Mesothelial cell of epicardium (in vitro differentiated cells): ENCODE data around the gene SNX32. TPM values are rescaled to one million over a fixed set of nuclear protein-coding genes. Genes with fewer than 3 reads are reported as not detected.

Source experiments
- DNase-seq, 2 experiments: peaks; one replicate each; pipeline ENCODE4 v3.0.0; 2021; ENCODE audit warnings: low spot score in 2 of 2; ENCODE audit not compliant: unreplicated experiment in 2 of 2
- H3K27ac Mint-ChIP-seq: 2 replicates; pipeline ENCODE4 v1.8.0; 2021; ENCODE audit warnings: mixed read lengths
- H3K27me3 Mint-ChIP-seq: 2 replicates; pipeline ENCODE4 v1.8.0; 2021; ENCODE audit warnings: low read depth, mixed read lengths
- H3K36me3 Mint-ChIP-seq: 2 replicates; pipeline ENCODE4 v1.8.0; 2021; ENCODE audit warnings: mixed read lengths
- H3K4me1 Mint-ChIP-seq: 2 replicates; pipeline ENCODE4 v1.8.0; 2021; ENCODE audit warnings: mixed read lengths
- H3K4me3 Mint-ChIP-seq: 2 replicates; pipeline ENCODE4 v1.8.0; 2021; ENCODE audit warnings: mild to moderate bottlenecking, moderate library complexity, mixed read lengths
- H3K9me3 Mint-ChIP-seq: 2 replicates; pipeline ENCODE4 v1.8.0; 2021; ENCODE audit warnings: mixed read lengths
- CTCF ChIP-seq: fragments of 200-600 bp; sonication (generic); IDR thresholded peaks from one replicate; pipeline ENCODE4 v1.5.0; 2021; ENCODE audit warnings: antibody characterized with exemption; ENCODE audit not compliant: unreplicated experiment
- total RNA-seq: library from RNA; stranded (reverse); gene quantifications from 3 replicates; pipeline ENCODE4 v1.2.1, GENCODE V29; 2021

Gene SNX32
- total RNA-seq, 1 donor from 2014 or later, result 10.7 TPM

- H3K4me1 Mint-ChIP-seq, result peaks cover 10% of the 10 kb centered on the region
- H3K27me3 Mint-ChIP-seq, result peaks cover 8% of the 10 kb centered on the region
- H3K9me3 Mint-ChIP-seq, result no peaks in the 10 kb centered on the region
- no peaks in the 10 kb centered on the region for H3K36me3 Mint-ChIP-seq
- no peak overlapping the region for H3K27ac Mint-ChIP-seq
- H3K4me3 Mint-ChIP-seq, result no peak overlapping the region
- no peak for DNase-seq
- no peak for TF ChIP-seq CTCF
These were observed 38.9 kb upstream of the SNX32 start for GRCh38 chr11:65794570-65795510.

GRCh38 chr11:65796726-65797601, 36.8 kb upstream of the SNX32 start:
- Mint-ChIP-seq H3K36me3 (no peaks in the 10 kb centered on the region), H3K4me1 (peaks cover 10% of the 10 kb centered on the region), H3K9me3 (no peaks in the 10 kb centered on the region), H3K27ac (no peak overlapping the region), H3K4me3 (no peak overlapping the region), H3K27me3 (peaks cover 3% of the 10 kb centered on the region)
- no peak for TF ChIP-seq CTCF
- DNase-seq, result no peak

- no peak for DNase-seq
- H3K27ac Mint-ChIP-seq, result no peak overlapping the region
- TF ChIP-seq CTCF, result no peak
- H3K36me3 Mint-ChIP-seq, result no peaks in the 10 kb centered on the region
- H3K4me3 Mint-ChIP-seq, result no peak overlapping the region
- H3K9me3 Mint-ChIP-seq, result no peaks in the 10 kb centered on the region
- H3K4me1 Mint-ChIP-seq, result peaks cover 5% of the 10 kb centered on the region
- H3K27me3 Mint-ChIP-seq, result peaks cover 2% of the 10 kb centered on the region
These were observed 36.1 kb upstream of the SNX32 start for GRCh38 chr11:65797711-65798110.

GRCh38 chr11:65798882-65799281, 34.9 kb upstream of the SNX32 start:
- Mint-ChIP-seq H3K27ac (no peak overlapping the region), H3K9me3 (no peaks in the 10 kb centered on the region), H3K36me3 (no peaks in the 10 kb centered on the region), H3K4me3 (no peak overlapping the region), H3K4me1 (no peaks in the 10 kb centered on the region), H3K27me3 (peaks cover 12% of the 10 kb centered on the region)
- DNase-seq, result no peak
- TF ChIP-seq CTCF, result no peak

- Mint-ChIP-seq H3K36me3 (no peaks in the 10 kb centered on the region), H3K9me3 (no peaks in the 10 kb centered on the region), H3K4me1 (no peaks in the 10 kb centered on the region), H3K27me3 (peaks cover 20% of the 10 kb centered on the region), H3K4me3 (no peak overlapping the region), H3K27ac (no peak overlapping the region)
- no peak for DNase-seq
- TF ChIP-seq CTCF, result no peak
These were observed 32.4 kb upstream of the SNX32 start for GRCh38 chr11:65801153-65801987.
